ENCODE measurements around the gene FAM110A. TPM values are rescaled to one million over a fixed set of nuclear protein-coding genes. Genes with fewer than 3 reads are reported as not detected.
A peak's percentile ranks its signal among the peaks of the same experiment; 100 is the strongest.
"Not testable (repeated sequence)": the region's sequence is repeated elsewhere in the genome, so short reads cannot be mapped to it uniquely, and the experiment has no call there.

The FAM110A gene
- total RNA-seq, 2 donors from 2014 or later = 4.0 to 4.4 TPM

DNA sequence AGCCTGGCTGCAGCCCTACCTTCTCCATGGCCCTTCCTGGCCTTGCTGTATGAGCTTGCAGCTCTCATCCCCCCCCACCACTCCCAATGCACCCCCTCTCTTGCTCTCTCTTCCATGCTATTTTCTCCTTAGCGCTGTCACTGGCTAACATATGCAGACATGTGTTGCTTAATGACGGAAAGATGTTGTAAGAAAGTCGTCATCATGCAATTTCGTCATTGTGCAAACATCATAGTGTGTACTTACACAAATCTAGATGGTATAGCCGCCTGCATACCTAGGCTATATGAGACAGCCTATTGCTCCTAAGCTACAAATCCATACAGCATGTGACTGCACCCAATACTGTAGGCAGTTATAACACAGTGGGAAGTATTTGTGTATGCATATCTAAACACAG is 55.6 kb downstream of the FAM110A start:
- DNase-seq (no peak), ATAC-seq (no peak)
- intact Hi-C loops (cut with DNase I) = no loop called here

DNA sequence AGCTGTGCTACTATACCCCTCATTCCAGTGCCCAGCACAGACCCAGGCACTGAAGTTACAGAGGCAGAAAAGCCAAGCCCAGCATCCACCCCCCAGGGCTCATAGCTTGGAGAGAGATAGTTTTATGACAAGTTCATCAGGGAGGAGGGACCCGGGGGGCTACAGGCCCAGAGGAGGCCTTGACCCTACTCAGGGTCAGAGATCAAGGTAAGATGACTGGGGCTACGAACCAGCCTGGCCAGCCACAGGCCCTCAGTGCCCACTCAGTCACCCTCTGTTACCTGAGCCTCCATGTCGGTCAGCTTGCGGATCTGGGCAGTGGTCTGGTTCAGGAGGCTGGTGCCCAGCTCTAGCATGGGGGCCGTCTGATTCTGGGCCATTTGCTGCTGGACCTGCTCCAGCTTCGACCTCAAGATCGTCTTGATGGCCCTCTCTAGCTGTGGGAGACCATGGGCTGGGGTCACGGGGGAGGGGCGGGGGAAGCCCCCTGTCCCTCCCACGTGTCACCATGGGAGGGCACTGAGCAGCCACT is 56.5 kb downstream of the FAM110A start:
- intact Hi-C loops (cut with DNase I) = no loop called here
- ATAC-seq = no peak
- no peak for DNase-seq

DNA sequence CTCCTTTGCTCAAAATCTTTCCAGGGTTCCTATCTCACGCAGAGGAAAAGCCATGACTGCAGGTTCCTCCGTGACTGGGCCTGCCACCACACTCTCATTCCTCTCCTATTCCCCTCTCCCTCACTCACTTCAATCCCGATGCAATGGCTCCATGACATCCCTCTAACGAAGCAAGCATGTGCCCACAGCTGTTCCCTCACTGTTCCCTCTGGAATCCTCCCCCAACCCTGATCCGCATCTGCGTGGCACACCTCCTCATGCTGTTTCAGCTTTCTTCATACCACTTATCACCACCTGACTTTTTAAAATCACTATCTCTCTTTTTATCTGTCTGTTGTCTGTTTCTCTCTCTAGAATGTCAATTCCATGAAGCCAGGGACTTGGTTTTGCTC is 57.1 kb downstream of the FAM110A start:
- intact Hi-C loops (cut with DNase I) = no loop called here
- DNase-seq (no peak), ATAC-seq (peak in 1 of 2 donors; percentile 10)

DNA sequence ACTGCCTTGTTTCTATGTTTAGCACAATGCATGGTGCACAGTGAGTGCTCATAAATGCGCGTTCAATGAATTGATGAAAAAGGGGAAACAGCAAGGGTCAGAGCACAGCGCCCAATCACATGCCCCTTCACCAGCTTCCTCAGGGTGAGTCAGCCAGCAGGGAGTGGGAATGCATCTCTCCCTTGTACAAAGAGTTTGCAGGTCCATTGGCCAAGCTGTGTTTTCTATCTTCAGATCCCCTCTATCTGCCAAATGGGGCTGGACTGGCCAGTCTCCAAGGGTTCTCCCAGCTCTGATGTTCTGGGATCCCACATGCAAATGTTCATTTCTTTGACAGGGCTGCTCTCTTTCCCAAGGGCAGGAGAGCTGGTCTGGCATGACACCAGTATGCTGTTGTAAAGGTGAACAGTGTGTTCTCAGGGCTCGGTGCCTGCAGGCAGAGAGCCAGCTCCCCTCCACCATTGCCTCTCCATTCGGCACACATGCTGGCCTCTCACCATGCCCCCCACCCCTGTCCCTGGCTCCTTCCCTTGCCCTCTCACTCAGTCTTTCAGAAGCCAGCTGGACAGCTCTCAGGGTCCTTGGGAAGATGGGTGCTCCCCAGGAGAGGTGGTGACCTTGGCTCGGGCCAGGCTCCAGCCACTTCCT is 57.7 kb downstream of the FAM110A start:
- DNase-seq = peak; percentile 71
- ATAC-seq = peak; percentile 67 to 92
- intact Hi-C loops (cut with DNase I) = no loop called here

DNA sequence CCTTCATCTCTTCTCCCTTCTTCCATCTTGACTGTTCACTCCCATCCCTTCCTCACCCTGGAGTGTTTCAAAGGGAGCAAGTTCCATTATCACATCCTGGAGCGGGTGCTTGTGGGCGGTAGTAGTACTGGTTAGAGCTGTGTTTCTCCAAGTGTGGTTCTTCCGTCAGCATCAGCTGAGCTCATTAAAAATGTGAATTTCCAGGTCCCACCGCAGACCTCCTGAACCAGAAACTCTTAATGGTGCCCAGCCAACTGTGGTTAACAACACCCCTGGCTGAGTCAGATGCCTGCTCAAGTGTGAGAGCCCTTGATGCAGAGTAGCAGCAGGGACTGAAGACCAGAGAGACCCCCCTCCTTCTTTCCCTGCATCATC is 58.2 kb downstream of the FAM110A start:
- DNase-seq (no peak), ATAC-seq (peak in 1 of 2 donors; percentile 42)
- intact Hi-C loops (cut with DNase I) = no loop called here

DNA sequence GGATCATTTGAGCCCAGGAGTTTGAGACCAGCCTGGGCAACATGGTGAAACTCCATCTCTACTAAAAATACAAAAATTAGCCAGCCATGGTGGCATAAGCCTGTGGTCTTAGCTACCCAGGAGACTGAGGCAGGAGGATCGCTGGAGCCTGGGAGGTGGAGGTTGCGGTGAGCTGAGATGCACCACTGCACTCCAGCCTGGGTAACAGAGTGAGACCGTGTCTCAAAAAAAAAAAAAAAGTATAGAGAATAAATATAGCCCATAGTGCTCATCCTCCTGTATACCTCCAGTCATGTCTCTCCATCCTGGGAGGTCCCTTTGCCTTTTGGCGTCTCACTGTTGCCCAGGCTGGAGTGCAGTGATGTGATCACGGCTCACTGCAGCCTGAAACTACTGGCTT is 58.9 kb downstream of the FAM110A start:
- DNase-seq; ATAC-seq; intact Hi-C loops (cut with DNase I): not testable (repeated sequence)

Other genes with a start within 250 kb of the FAM110A start
- 10 to 100 TPM in 1 of 2 donors, 1 to 10 TPM in 1; 7.3 to 10.3 TPM for gene TCF15, start 223.4 kb upstream of the FAM110A start, total RNA-seq
- 10 to 100 TPM; 34.1 to 38.9 TPM for gene SRXN1, start 180.5 kb upstream of the FAM110A start, total RNA-seq
- gene SCRT2, start 157.9 kb upstream of the FAM110A start, total RNA-seq = not detected
- 1 to 10 TPM; 1.7 to 3.6 TPM for gene SLC52A3, start 65.2 kb upstream of the FAM110A start, total RNA-seq
- under 1 TPM in 1 of 2 donors, not detected in 1; 0.27 TPM for gene ANGPT4, start 82.6 kb downstream of the FAM110A start, total RNA-seq
- under 1 TPM; 0.71 to 0.74 TPM for gene RSPO4, start 168.6 kb downstream of the FAM110A start, total RNA-seq